Measurements from ENCODE around the gene TST.

The TST gene

GRCh38 chr22:37009490-37009889 is 9.8 kb downstream of the TST start:
- no peak overlapping the region for H3K4me3 ChIP-seq (ENCODE audit: low read depth, low read length)
- in situ Hi-C loops (cut with HindIII; ENCODE audit: low sequenced_read_pairs) = no loop called here
- TF ChIP-seq CTCF (IDR thresholded peaks at IDR 0.05; ENCODE audit: low read depth, low read length, missing control alignments) = no peak
- DNase-seq (ENCODE audit: low read depth) = no peak

GRCh38 chr22:37008365-37008764 is 10.9 kb downstream of the TST start:
- in situ Hi-C loops (cut with HindIII; ENCODE audit: low sequenced_read_pairs) = no loop called here
- no peak overlapping the region for H3K4me3 ChIP-seq (ENCODE audit: low read depth, low read length)
- DNase-seq (ENCODE audit: low read depth) = no peak
- TF ChIP-seq CTCF (IDR thresholded peaks at IDR 0.05; ENCODE audit: low read depth, low read length, missing control alignments) = no peak

- H3K4me3 ChIP-seq (ENCODE audit: low read depth, low read length) = no peak overlapping the region
- no peak for DNase-seq (ENCODE audit: low read depth)
- TF ChIP-seq CTCF (IDR thresholded peaks at IDR 0.05; ENCODE audit: low read depth, low read length, missing control alignments) = no peak
- in situ Hi-C loops (cut with HindIII; ENCODE audit: low sequenced_read_pairs) = no loop called here
Measured at GRCh38 chr22:37007651-37008050, 11.6 kb downstream of the TST start.

- in situ Hi-C loops (cut with HindIII; ENCODE audit: low sequenced_read_pairs) = no loop called here
Measured at GRCh38 chr22:37002633-37003032, 16.6 kb downstream of the TST start.

GRCh38 chr22:37001826-37002225 is 17.4 kb downstream of the TST start:
- in situ Hi-C loops (cut with HindIII; ENCODE audit: low sequenced_read_pairs) = no loop called here
- TF ChIP-seq CTCF (IDR thresholded peaks at IDR 0.05; ENCODE audit: low read depth, low read length, missing control alignments) = no peak

More at GRCh38 chr22:37002633-37003032, 16.6 kb downstream of the TST start:
- H3K4me3 ChIP-seq (ENCODE audit: low read depth, low read length) = no peak overlapping the region
- no peak for DNase-seq (ENCODE audit: low read depth)
- TF ChIP-seq CTCF (IDR thresholded peaks at IDR 0.05; ENCODE audit: low read depth, low read length, missing control alignments) = no peak

GRCh38 chr22:37000676-37001534 is 18.3 kb downstream of the TST start:
- in situ Hi-C loops (cut with HindIII; ENCODE audit: low sequenced_read_pairs) = no loop called here
- TF ChIP-seq CTCF (IDR thresholded peaks at IDR 0.05; ENCODE audit: low read depth, low read length, missing control alignments) = no peak
- DNase-seq (ENCODE audit: low read depth) = no peak
- H3K4me3 ChIP-seq (ENCODE audit: low read depth, low read length) = no peak overlapping the region

More at GRCh38 chr22:37001826-37002225, 17.4 kb downstream of the TST start:
- no peak for DNase-seq (ENCODE audit: low read depth)
- H3K4me3 ChIP-seq (ENCODE audit: low read depth, low read length) = no peak overlapping the region
